Endometrial microvascular endothelial cells (primary cell): ENCODE measurements around the gene ADAM12. TPM values are rescaled to one million over a fixed set of nuclear protein-coding genes. Genes with fewer than 3 reads are reported as not detected.

Experiments
- in situ Hi-C: cut with HindIII; loops from 2 replicates; pipeline ENCODE4 v1.10.0; 2017; ENCODE audit warnings: low sequenced_read_pairs, low pct_unique_long_range_greater_than_20kb; ENCODE audit errors: inconsistent ontology term
- total RNA-seq: library from RNA; depleted of rRNA; stranded (reverse); fragments of >200 nt; gene quantifications from one replicate; pipeline ENCODE4 v1.2.3, GENCODE V29; 2015; ENCODE audit errors: inconsistent ontology term

The ADAM12 gene
- total RNA-seq, 1 donor from 2014 or later, result 0.28 TPM

DNA sequence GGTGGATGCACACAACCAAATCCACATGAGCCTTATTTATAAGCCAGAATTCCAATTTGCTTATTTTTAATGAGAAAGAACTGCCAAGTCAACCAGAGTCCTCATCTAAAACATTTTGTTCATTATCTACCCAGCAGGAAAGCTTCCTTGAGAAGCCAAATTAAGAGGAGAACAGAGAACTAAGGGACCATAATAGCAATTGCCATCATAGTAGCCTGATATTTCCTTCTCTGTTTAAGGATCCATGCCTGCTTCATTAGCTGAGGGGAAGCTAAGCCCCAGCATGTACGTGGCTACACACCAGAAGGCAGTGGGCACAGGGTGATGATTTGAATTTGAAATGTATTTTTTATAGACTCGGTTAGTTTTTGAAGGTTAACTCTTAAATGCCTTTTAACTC, 46.8 kb downstream of the ADAM12 start:
- in situ Hi-C loops, result no loop called here

DNA sequence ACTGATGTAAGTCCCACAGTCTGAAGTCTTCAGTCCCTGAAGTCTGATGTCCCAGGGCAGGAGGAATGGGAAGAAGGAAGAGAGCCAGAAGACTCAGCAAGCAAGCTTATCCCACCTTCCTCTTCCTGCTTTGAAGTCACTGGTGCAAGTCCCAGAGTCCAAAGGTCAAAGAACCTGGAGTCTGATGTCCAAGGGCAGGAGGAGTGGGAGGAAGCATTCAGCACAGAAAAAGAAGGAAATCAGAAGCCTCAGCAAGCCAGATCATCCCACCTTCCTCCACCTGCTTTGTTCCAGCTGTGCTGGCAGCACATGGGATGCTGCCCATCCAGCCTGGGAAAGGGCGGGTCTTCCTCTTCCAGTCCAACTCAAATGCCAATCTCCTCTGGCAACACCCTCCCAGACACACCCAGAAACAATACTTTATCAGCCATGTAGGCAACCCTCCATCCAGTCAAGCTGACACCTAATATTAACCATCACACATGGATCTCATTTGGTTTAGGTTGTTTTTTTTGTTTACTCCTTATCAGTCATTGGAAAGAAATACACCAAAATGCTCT, 50.9 kb downstream of the ADAM12 start:
- in situ Hi-C loops, result no loop called here

DNA sequence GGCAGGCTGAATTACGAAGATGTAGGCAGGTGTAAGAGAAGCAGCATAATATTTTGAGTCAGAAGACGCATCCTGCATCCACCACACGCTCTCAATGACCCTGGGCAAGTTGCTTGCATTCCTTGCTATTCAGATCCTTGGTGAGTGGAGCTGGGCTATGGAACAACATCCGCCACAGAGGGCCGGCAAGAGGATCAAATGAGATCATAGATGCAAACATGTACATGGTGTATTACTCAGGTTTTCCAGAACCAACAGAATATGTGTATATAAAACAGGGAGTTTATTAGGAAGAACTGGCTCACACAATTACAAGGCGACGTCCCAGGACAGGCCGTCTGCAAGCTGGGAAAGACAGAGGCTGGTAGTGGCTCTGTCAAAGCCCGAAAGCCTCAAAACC, 51.5 kb downstream of the ADAM12 start:
- in situ Hi-C loops, result no loop called here

DNA sequence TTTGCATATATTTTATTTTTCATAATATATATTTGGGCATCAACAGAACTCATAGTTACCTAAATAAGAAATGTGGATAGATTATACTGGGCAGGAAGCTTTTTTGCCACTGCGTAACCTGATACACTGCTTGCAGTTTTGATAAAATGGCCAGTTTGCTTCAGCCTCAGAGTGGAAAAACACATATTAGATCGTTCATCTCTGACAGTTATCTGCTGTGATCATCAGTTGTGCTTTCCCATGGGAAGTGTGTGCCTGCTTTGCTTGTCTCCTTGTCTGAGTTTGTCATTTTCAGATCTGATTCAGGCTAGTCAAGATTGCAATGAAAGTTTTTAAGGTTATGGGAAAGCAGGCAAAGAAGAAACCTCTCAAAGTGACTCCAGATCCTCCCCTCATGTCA, 54.0 kb downstream of the ADAM12 start:
- in situ Hi-C loops, result no loop called here

DNA sequence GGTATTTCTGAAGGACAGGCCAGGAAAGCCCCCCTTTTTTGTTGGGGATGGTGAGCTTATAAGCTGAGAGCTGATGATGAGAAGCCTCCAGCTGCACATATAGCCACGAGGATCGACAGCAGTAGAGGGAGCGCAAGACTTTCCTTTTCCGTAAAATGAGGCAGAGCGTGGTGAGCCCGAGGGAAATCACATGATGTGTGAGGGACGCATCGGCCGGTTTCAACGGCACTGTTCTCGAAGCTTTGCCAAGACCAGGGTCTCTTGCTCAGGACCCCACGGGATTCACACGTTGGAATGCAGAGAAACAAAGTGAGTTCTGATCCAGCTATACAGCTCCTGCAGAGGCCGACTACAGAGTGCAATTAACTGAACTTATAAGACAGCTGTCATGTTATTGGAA, 55.7 kb downstream of the ADAM12 start:
- in situ Hi-C loops, result no loop called here

DNA sequence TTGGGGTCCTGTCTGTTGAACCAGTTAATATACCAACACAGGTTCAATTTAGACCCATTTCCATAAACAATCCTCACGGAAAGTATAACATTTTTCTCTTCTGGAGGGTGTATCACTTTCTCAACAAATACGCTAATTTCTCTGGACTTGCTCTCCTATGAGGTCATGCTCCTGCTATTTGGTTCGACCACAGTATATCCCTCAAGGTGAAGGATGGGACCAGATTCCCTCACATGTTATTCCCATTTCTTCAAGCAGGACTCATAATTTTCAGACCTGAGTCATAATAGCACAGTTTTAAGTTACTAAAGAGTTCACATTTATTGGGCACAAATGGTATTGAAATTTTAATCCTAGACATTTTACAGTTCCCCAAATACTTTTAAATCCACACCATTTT, 57.2 kb downstream of the ADAM12 start:
- in situ Hi-C loops, result no loop called here

GRCh38 chr10:126324826-126325225, 63.5 kb downstream of the ADAM12 start:
- in situ Hi-C loops, result no loop called here

DNA sequence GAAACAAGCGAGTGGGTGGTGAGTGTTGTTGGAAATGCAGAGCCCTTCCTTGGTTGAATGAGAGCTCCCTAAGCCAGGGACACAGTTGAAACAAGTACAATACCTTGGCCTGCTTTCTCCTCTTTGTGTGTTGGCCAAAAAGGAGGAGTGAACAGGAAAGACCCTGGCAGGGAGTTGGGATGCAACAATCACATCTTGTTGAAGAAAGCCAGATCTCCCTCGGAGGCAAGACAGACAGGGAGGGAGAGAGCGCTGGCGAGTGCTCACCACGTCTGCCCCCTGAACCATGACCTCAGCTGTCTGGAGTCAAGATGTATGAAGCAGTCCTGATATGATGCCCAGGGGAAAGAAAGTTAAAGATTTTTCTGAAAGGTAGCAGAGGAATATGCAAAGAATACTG, 66.8 kb downstream of the ADAM12 start:
- in situ Hi-C loops, result no loop called here

- in situ Hi-C loops, result no loop called here
Observed at GRCh38 chr10:126317751-126318150, 70.5 kb downstream of the ADAM12 start.

- in situ Hi-C loops, result no loop called here
Observed at GRCh38 chr10:126315494-126316177, 72.6 kb downstream of the ADAM12 start.

DNA sequence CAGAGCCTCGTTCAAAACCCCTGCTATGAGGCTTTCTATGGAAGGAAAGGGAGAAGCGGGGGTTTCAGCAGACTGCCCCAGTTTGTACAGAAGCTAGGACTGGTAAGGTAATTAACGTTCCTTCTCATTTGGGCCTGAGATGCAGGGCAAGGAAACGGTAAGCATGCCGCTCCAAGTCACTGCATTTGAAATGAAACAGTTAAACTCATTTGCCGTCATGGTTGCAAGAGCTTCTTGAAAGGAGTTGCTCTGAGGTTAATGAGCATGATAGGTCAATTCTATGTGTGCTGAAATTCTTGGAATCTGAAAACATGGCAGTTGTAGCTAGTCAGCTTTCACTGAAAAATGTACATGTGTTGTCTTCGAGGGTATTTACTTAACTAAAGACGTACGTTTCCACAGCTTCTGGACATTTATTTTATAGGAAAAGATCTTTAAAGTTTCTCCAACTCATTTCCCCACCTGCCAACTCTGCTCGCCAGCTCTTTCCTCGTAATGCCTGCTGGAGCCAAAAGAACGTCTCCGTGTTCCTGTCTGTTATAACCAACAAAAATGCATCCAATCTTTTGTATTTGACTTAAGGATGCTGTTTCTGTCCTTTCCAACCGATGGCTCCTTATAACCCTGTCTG, 73.3 kb downstream of the ADAM12 start:
- in situ Hi-C loops, result no loop called here

DNA sequence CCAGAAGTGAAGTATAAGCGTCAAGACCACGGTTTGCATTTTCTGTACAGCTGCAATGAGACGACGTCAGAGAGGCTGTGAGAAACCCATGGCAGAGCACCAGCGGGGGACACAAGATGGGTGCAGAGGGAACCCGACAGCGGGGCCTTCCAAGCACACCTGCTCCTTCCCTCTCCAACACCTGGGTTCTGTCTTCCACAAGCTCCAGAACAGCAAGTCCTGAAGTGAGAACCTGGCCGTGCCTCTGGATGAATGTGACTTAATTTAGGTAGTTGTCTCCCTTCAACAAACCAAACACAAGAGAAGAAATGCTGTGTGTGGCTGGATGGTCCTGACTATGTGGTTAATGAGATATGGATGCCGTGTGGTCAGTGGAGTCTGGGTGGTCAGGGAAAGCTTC, 76.1 kb downstream of the ADAM12 start:
- in situ Hi-C loops, result no loop called here

DNA sequence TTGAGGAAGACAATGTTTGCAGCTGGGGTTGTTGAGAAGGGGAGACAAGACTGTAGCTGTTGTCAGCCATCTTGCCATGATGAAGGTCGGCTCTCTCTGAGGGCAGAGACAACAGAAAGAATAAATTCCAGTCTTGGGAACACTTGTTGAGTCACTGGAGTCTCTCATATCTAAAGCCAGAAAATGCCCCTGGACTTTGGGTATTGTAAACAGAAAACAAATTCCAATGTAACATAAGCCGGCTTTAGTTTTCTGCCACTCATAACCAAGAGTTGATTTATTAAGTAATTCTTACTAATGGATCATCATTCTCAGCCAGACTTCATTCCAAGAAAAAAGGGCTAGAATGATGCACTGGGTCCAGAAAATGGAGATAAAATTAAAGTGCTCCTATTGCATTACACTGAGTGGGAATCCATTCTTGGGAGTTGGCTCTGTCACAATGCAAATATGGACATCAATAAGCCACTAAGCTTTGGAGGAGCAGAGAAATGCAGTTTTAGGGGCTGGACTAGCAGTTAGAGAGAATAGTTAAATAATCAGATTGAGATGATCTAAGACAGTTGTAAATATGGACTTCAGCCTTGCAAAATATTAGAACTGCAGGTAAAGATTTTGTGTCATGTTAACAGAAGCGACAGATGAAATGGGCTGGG, 78.9 kb downstream of the ADAM12 start:
- in situ Hi-C loops, result no loop called here

DNA sequence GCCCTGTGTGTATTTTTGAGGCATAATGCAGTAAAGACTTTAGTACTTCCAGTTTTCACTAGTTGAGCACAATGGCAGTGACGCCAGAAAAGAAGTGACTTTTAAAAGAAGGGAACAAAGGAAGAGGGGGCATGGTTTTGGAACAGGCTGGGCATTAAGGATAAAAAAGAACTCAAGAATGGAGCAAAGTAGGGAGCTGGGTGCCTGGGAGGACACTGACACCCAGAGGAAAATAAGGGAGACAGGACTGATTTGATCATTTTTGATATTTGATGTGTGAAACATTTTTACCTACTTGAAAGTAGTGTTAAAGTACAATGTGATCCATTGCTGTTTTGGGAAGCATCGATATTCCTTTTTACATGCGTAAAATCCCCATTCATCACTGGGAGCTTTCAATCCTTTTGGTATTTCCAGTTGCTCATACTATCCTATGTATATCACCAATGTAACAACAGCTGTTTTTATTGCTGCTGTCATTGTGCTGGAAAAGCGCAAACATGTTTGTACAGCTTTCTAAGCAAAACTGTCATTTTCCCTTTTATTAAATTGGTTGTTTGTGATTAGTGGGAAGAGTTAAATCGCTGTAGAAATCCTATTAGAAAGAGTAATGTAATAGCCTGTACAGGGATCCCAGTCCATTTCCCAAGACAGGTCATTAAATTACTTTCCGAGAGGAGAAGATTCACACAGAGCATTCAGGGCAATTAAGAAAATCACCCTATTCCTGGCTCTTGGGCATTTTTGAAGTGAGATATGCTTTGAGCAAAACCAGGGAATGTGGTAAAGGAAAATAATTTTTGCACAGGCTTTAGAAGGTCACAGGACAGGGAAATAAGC, 85.2 kb downstream of the ADAM12 start:
- in situ Hi-C loops, result no loop called here

DNA sequence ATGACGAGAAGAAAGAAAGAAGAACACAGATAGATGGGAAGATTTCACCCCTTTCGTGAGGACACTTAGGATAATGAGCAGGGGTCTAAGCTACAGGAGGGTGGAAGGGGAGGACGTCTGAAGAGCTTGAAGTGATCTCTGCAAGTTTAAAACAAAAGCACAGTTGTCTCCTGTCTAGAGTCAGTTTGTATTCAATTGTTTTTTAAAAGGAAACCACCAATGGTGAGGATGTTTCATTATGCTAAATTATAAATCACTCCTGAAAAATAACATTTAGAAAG, 85.9 kb downstream of the ADAM12 start:
- in situ Hi-C loops, result no loop called here

GRCh38 chr10:126301701-126302475, 86.4 kb downstream of the ADAM12 start:
- in situ Hi-C loops, result no loop called here

DNA sequence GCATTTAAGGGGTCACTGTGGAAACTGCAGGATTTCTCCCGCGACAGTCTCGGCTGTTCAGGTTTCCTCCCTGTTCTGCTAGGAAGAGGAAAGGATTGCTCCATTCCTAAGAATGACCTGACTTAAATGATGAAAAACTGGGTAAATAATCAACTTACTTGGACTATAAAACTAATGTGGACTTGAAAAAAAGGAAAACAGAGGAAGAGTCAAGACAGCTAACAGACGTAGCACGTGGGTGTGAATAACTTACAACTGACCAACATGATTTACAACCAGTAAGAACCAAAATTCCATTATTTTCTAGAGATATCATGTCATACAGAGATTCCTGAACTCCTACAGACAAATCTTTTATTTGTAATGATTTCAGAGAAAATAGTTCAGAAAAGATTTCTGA, 93.8 kb downstream of the ADAM12 start:
- in situ Hi-C loops, result loop anchor here (25.0 kb wide), 1 partner anchor 107 kb away; no protein-coding TSS in a partner anchor

DNA sequence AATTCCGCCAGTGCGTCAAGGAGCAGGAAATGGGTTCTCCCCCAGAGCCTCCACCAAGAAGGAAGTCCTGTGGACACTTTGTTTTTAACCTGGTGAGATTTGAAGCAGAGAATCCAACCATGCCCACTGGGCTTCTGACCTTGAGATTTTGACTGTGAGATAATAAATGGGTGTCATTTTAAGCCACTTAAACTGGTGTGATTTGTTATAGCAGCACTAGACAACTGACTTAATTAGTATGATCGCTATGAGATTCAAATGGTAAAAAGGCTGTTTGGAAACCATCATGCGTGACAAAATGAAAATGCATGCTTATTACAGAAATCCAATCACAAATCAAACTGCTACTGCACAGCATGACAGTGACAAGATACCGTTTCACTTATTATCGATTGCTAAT, 98.0 kb downstream of the ADAM12 start:
- in situ Hi-C loops, result loop anchor here (25.0 kb wide), 1 partner anchor 103 kb away; no protein-coding TSS in a partner anchor
